Neuron (in vitro differentiated cells): ENCODE measurements around the gene ACOXL.

Experiments
- H2AFZ ChIP-seq: one replicate; pipeline ENCODE4 v1.6.1; 2013; ENCODE audit warnings: low read depth, mild to moderate bottlenecking, inconsistent platforms, low read length, moderate library complexity
- H3K27me3 ChIP-seq: one replicate; pipeline ENCODE4 v1.6.1; 2013; ENCODE audit warnings: low read length; ENCODE audit not compliant: insufficient read depth
- H3K36me3 ChIP-seq: one replicate; pipeline ENCODE4 v1.6.1; 2013; ENCODE audit warnings: low read length; ENCODE audit not compliant: insufficient read depth
- H3K4me1 ChIP-seq: one replicate; pipeline ENCODE4 v1.6.1; 2013; ENCODE audit warnings: low read length; ENCODE audit not compliant: insufficient read depth
- H3K4me3 ChIP-seq: 2 replicates; pipeline ENCODE4 v1.5.1; 2013; ENCODE audit warnings: mild to moderate bottlenecking, low read length, moderate library complexity
- H3K9me3 ChIP-seq: one replicate; pipeline ENCODE4 v1.6.1; 2013; ENCODE audit warnings: low read length

The ACOXL gene

GRCh38 chr2:110799376-110799775 lies 67.0 kb downstream of the ACOXL start:
- Histone ChIP-seq H3K4me3 (no peak overlapping the region), H2AFZ (no peak overlapping the region), H3K9me3 (no peaks in the 10 kb centered on the region), H3K27me3 (peaks cover 2% of the 10 kb centered on the region), H3K4me1 (no peaks in the 10 kb centered on the region), H3K36me3 (no peaks in the 10 kb centered on the region)

DNA sequence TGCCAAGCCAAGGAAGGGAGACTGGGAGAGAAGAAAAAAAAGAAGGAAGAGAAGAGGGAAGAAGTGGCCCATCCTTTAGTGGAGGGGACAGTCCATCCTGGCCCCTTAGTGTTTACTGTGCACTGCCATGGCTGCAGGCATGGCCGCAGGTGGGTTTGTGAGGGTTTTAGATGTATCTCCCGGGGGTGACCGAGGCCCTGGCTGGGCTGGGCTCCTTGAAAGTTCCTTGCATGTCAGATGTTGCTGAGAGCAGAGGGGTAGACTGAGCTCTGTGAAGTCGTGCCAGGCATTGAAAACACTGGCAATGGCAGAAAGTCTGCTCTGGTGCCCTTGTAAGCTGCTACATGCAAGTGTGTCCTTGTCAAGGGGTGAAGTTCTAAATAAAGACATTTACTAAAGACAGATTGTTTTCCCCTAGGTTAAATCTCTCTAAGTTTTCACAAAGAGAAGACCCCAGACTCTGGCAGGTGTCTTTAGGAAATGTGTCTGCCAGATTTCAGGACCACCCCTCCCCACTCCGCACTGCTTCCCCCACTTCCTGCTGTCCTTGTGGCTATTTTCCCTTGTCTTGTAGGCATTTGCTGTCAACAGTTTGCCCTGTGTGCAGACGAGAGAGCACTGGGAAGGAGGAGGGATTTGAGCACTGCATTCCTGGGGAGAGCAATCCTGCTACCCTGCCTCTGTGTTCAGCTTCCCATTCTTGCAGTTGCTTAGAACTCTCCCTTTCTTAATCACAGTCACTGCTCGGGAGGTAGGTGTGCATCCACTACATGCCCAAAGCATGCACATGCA lies 68.4 kb downstream of the ACOXL start:
- H2AFZ ChIP-seq, result no peak overlapping the region
- H3K4me1 ChIP-seq, result no peaks in the 10 kb centered on the region
- H3K36me3 ChIP-seq, result no peaks in the 10 kb centered on the region
- no peak overlapping the region for H3K4me3 ChIP-seq
- H3K27me3 ChIP-seq, result no peaks in the 10 kb centered on the region
- no peaks in the 10 kb centered on the region for H3K9me3 ChIP-seq

GRCh38 chr2:110802208-110802932 lies 70.0 kb downstream of the ACOXL start:
- H3K4me3 ChIP-seq, result no peak overlapping the region
- no peak overlapping the region for H2AFZ ChIP-seq
- H3K9me3 ChIP-seq, result no peaks in the 10 kb centered on the region
- H3K4me1 ChIP-seq, result no peaks in the 10 kb centered on the region
- no peaks in the 10 kb centered on the region for H3K36me3 ChIP-seq
- no peaks in the 10 kb centered on the region for H3K27me3 ChIP-seq

DNA sequence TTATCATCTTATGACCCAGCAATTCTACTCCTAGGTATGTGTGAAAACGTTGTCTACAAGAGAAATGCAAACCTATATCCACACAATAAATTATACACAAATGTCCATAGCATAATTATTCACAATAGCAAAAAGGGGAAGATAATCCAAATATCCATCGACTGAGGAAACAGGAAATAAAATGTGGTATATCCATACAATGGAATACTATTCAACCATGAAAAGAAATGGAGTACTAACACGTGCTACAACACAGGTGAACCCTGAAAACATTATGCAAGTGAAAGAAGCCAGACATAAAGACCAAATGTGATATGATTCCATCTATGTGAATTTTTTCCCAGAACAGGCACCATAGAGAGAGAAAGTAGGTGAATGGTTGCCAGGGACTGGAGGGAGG lies 72.1 kb downstream of the ACOXL start:
- no peaks in the 10 kb centered on the region for H3K36me3 ChIP-seq
- no peaks in the 10 kb centered on the region for H3K4me1 ChIP-seq

GRCh38 chr2:110804915-110805314 lies 72.5 kb downstream of the ACOXL start:
- Histone ChIP-seq H3K9me3 (no peaks in the 10 kb centered on the region), H3K4me1 (no peaks in the 10 kb centered on the region), H3K27me3 (peaks cover 2% of the 10 kb centered on the region), H3K4me3 (no peak overlapping the region), H3K36me3 (no peaks in the 10 kb centered on the region), H2AFZ (no peak overlapping the region)

More for the DNA sequence above, 72.1 kb downstream of the ACOXL start:
- no peaks in the 10 kb centered on the region for H3K9me3 ChIP-seq
- no peak overlapping the region for H3K4me3 ChIP-seq
- no peak overlapping the region for H2AFZ ChIP-seq
- H3K27me3 ChIP-seq, result peaks cover 2% of the 10 kb centered on the region

DNA sequence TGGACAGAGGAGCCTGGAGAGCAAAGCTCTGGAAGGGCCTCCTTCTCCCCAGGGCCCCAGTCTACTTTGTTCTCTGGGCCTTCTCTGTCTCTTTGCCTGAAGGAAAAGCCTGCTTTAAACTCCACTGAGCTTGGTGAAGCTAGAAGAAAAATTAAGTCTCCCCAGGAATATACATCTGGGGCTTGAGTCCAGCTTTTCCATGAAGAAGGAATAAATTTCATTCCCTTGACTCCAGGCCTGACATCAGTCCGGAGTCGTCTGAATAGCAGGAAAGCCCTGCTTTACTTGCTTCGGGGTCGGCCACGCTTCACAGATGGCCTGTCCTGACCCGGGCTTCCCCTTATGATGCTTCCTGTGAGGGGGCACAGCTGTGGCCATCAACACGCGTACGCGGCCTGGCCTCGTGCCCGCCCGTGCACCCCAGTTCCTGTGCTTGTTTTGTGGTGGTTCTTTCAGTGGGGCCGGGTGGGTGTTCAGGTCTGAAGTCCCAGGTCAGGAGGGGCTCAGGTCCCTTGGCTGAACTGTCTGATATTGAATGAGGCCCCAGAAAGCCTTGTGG lies 73.6 kb downstream of the ACOXL start:
- H3K4me3 ChIP-seq, result no peak overlapping the region
- H2AFZ ChIP-seq, result no peak overlapping the region
- no peaks in the 10 kb centered on the region for H3K36me3 ChIP-seq
- H3K4me1 ChIP-seq, result no peaks in the 10 kb centered on the region
- H3K27me3 ChIP-seq, result peaks cover 2% of the 10 kb centered on the region
- H3K9me3 ChIP-seq, result no peaks in the 10 kb centered on the region

- H3K4me1 ChIP-seq, result no peaks in the 10 kb centered on the region
- H3K4me3 ChIP-seq, result no peak overlapping the region
- no peak overlapping the region for H2AFZ ChIP-seq
- no peaks in the 10 kb centered on the region for H3K9me3 ChIP-seq
- H3K27me3 ChIP-seq, result peaks cover 2% of the 10 kb centered on the region
- H3K36me3 ChIP-seq, result no peaks in the 10 kb centered on the region
Observed at GRCh38 chr2:110807522-110807921, 75.1 kb downstream of the ACOXL start.

DNA sequence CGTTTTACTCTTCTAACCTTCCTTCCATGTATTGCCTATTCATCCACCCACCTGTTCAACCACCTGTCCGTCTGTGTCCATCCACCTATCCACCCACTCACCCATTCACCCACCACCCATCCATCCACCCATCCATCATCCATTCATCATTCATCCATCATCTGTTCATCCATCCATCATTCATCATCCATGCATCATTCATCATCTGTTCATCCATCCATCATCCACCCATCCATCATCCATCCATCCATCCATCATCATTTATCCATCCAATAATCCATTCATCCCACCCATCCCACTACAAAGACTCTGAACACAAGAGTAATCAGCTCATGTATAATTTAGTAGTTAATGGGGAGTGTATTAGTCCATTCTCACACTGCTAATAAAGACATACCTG lies 78.0 kb downstream of the ACOXL start:
- Histone ChIP-seq H3K4me1 (no peaks in the 10 kb centered on the region), H3K9me3 (no peaks in the 10 kb centered on the region)

GRCh38 chr2:110812726-110813645 lies 80.6 kb downstream of the ACOXL start:
- Histone ChIP-seq H3K36me3 (no peaks in the 10 kb centered on the region), H2AFZ (no peak overlapping the region), H3K9me3 (no peaks in the 10 kb centered on the region), H3K4me3 (no peak overlapping the region), H3K4me1 (no peaks in the 10 kb centered on the region), H3K27me3 (peaks cover 2% of the 10 kb centered on the region)

More for the DNA sequence above, 78.0 kb downstream of the ACOXL start:
- Histone ChIP-seq H3K4me3 (no peak overlapping the region), H2AFZ (no peak overlapping the region), H3K27me3 (peaks cover 2% of the 10 kb centered on the region), H3K36me3 (no peaks in the 10 kb centered on the region)

- H3K4me1 ChIP-seq, result no peaks in the 10 kb centered on the region
- no peak overlapping the region for H3K4me3 ChIP-seq
- no peak overlapping the region for H2AFZ ChIP-seq
- H3K27me3 ChIP-seq, result no peaks in the 10 kb centered on the region
- H3K9me3 ChIP-seq, result no peaks in the 10 kb centered on the region
- no peaks in the 10 kb centered on the region for H3K36me3 ChIP-seq
Observed at GRCh38 chr2:110813896-110814295, 81.5 kb downstream of the ACOXL start.

- Histone ChIP-seq H3K27me3 (no peaks in the 10 kb centered on the region), H3K4me3 (no peak overlapping the region), H2AFZ (no peak overlapping the region), H3K9me3 (no peaks in the 10 kb centered on the region), H3K4me1 (no peaks in the 10 kb centered on the region), H3K36me3 (no peaks in the 10 kb centered on the region)
Observed at GRCh38 chr2:110815938-110816337, 83.6 kb downstream of the ACOXL start.

GRCh38 chr2:110816404-110817365 lies 84.3 kb downstream of the ACOXL start:
- Histone ChIP-seq H3K36me3 (no peaks in the 10 kb centered on the region), H3K27me3 (no peaks in the 10 kb centered on the region), H3K9me3 (no peaks in the 10 kb centered on the region), H3K4me1 (no peaks in the 10 kb centered on the region), H2AFZ (no peak overlapping the region), H3K4me3 (no peak overlapping the region)
